M059J (cell line): ENCODE measurements around the gene ANO3. TPM values are rescaled to one million over a fixed set of nuclear protein-coding genes. Genes with fewer than 3 reads are reported as not detected.

Experiments used
- DNase-seq: peaks from one replicate; pipeline ENCODE4 v3.0.0-alpha.2; 2012; ENCODE audit warnings: low read depth
- total RNA-seq: library from RNA; depleted of rRNA; stranded (reverse); fragments of >200 nt; shearing (Covaris generic); gene quantifications from 2 replicates; pipeline ENCODE4 v1.2.3, GENCODE V29; 2014

Gene ANO3
- total RNA-seq, 1 experiment from 2014 or later, result 0.30 TPM

GRCh38 chr11:26359055-26359454, 27.1 kb downstream of the ANO3 start:
- DNase-seq, result no peak

- no peak for DNase-seq
These were observed 33.4 kb downstream of the ANO3 start for GRCh38 chr11:26365284-26365683.

- DNase-seq, result no peak
These were observed 45.7 kb downstream of the ANO3 start for GRCh38 chr11:26377619-26378018.

- DNase-seq, result no peak
These were observed 67.4 kb downstream of the ANO3 start for GRCh38 chr11:26399336-26399735.

GRCh38 chr11:26410706-26411366, 78.9 kb downstream of the ANO3 start:
- no peak for DNase-seq

- DNase-seq, result no peak
These were observed 81.0 kb downstream of the ANO3 start for GRCh38 chr11:26412955-26413354.

GRCh38 chr11:26418386-26418912, 86.5 kb downstream of the ANO3 start:
- DNase-seq, result no peak

- no peak for DNase-seq
These were observed 88.4 kb downstream of the ANO3 start for GRCh38 chr11:26420331-26420730.

- DNase-seq, result no peak
These were observed 92.3 kb downstream of the ANO3 start for GRCh38 chr11:26424255-26424654.

- DNase-seq, result no peak
These were observed 107.9 kb downstream of the ANO3 start for GRCh38 chr11:26439854-26440253.

GRCh38 chr11:26442131-26442530, 110.2 kb downstream of the ANO3 start:
- DNase-seq, result no peak

GRCh38 chr11:26443617-26444016, 111.7 kb downstream of the ANO3 start:
- no peak for DNase-seq

GRCh38 chr11:26457636-26458035, 125.7 kb downstream of the ANO3 start:
- no peak for DNase-seq

GRCh38 chr11:26465274-26465673, 133.3 kb downstream of the ANO3 start:
- DNase-seq, result no peak

- DNase-seq, result no peak
These were observed 135.6 kb downstream of the ANO3 start for GRCh38 chr11:26467506-26467905.

GRCh38 chr11:26470992-26471391, 139.1 kb downstream of the ANO3 start:
- DNase-seq, result no peak

- DNase-seq, result no peak
These were observed 141.6 kb downstream of the ANO3 start for GRCh38 chr11:26473216-26474194.

GRCh38 chr11:26474401-26474800, 142.5 kb downstream of the ANO3 start:
- DNase-seq, result no peak

GRCh38 chr11:26477396-26477795, 145.5 kb downstream of the ANO3 start:
- no peak for DNase-seq

GRCh38 chr11:26478710-26479109, 146.8 kb downstream of the ANO3 start:
- DNase-seq, result no peak

- no peak for DNase-seq
These were observed 148.1 kb downstream of the ANO3 start for GRCh38 chr11:26480041-26480440.

- no peak for DNase-seq
These were observed 151.2 kb downstream of the ANO3 start for GRCh38 chr11:26483108-26483507.

- DNase-seq, result no peak
These were observed 158.6 kb downstream of the ANO3 start for GRCh38 chr11:26490546-26490945.
